Thoracic aorta (tissue), 2 donors: ENCODE measurements around the gene ROBO1. TPM values are rescaled to one million over a fixed set of nuclear protein-coding genes. Genes with fewer than 3 reads are reported as not detected.

Experiments
- ATAC-seq: fragments of 150-250 bp; one replicate; pipeline ENCODE4 v1.8.0; 2017; ENCODE audit warnings: low read depth; ENCODE audit not compliant: insufficient number of reproducible peaks, low FRiP score
- DNase-seq: peaks from one replicate; pipeline ENCODE4 v3.0.0-alpha.2; 2020; ENCODE audit warnings: low spot score
- H3K27ac ChIP-seq, 2 donors: fragments of 200-600 bp; sonication (generic); 1 replicate in 1 of 2; 2 replicates in 1 of 2; pipeline ENCODE4 v1.5.1; 2016; ENCODE audit warnings: mild to moderate bottlenecking in 2 of 2, moderate library complexity in 2 of 2
- H3K27me3 ChIP-seq: fragments of 200-600 bp; sonication (generic); replicated peaks from 2 replicates; pipeline ENCODE4 v1.6.0; 2016; ENCODE audit warnings: mild to moderate bottlenecking; ENCODE audit not compliant: insufficient read depth
- H3K36me3 ChIP-seq: fragments of 200-600 bp; sonication (generic); one replicate; pipeline ENCODE4 v1.5.1; 2016
- H3K4me1 ChIP-seq, 2 donors: fragments of 200-600 bp; sonication (generic); 1 replicate in 1 of 2; 2 replicates in 1 of 2; pipeline versions ENCODE4 v1.5.1 to v1.6.0; 2016; ENCODE audit warnings: low read depth in 2 of 2, mild to moderate bottlenecking in 1 of 2; ENCODE audit not compliant: control insufficient read depth in 1 of 2
- H3K4me3 ChIP-seq: fragments of 200-600 bp; sonication (generic); 2 replicates; pipeline ENCODE4 v1.5.1; 2016; ENCODE audit warnings: mild to moderate bottlenecking
- H3K9me3 ChIP-seq: fragments of 200-600 bp; sonication (generic); 2 replicates; pipeline ENCODE4 v1.5.1; 2016
- CTCF ChIP-seq: fragments of 200-600 bp; sonication (generic); IDR thresholded peaks from one replicate; pipeline ENCODE4 v1.5.1; 2019; ENCODE audit warnings: antibody characterized with exemption
- total RNA-seq, 2 donors: library from RNA; depleted of rRNA; stranded (reverse); fragments of >200 nt; gene quantifications; one replicate each; pipeline versions ENCODE4 v1.1.0 to v1.2.3, GENCODE V29; 2016

Gene ROBO1
- total RNA-seq, 2 donors from 2014 or later = 13.3 to 24.4 TPM

GRCh38 chr3:78878011-78878410 is 889.8 kb downstream of the ROBO1 start:
- no peak for TF ChIP-seq CTCF
- Histone ChIP-seq H3K9me3 (no peaks in the 10 kb centered on the region), H3K27me3 (no peaks in the 10 kb centered on the region), H3K4me3 (no peak overlapping the region), H3K4me1 (peaks cover 15 to 49% of the 10 kb centered on the region in 2 donors), H3K27ac (no peak overlapping the region), H3K36me3 (no peaks in the 10 kb centered on the region)
- DNase-seq (no peak), ATAC-seq (no peak)

- peaks cover 15 to 41% of the 10 kb centered on the region in 2 donors for H3K4me1 ChIP-seq
- H3K4me3 ChIP-seq = no peak overlapping the region
- H3K27me3 ChIP-seq = no peaks in the 10 kb centered on the region
- DNase-seq = no peak
- no peak for TF ChIP-seq CTCF
- H3K27ac ChIP-seq = no peak overlapping the region
- no peaks in the 10 kb centered on the region for H3K9me3 ChIP-seq
- no peaks in the 10 kb centered on the region for H3K36me3 ChIP-seq
- ATAC-seq = no peak
Observed at GRCh38 chr3:78875851-78876250, 891.9 kb downstream of the ROBO1 start.

- DNase-seq (no peak), ATAC-seq (no peak)
- H3K4me3 ChIP-seq = peak overlapping the region; percentile 13
Observed at GRCh38 chr3:78875436-78875835, 892.4 kb downstream of the ROBO1 start.

GRCh38 chr3:78873641-78874040 is 894.2 kb downstream of the ROBO1 start:
- Histone ChIP-seq H3K27ac (no peak overlapping the region), H3K4me3 (no peak overlapping the region)
- no peak for ATAC-seq

More at GRCh38 chr3:78875436-78875835, 892.4 kb downstream of the ROBO1 start:
- Histone ChIP-seq H3K36me3 (no peaks in the 10 kb centered on the region), H3K27me3 (no peaks in the 10 kb centered on the region), H3K27ac (no peak overlapping the region), H3K4me1 (peaks cover 12 to 37% of the 10 kb centered on the region in 2 donors), H3K9me3 (no peaks in the 10 kb centered on the region)
- TF ChIP-seq CTCF = no peak

GRCh38 chr3:78872195-78872594 is 895.6 kb downstream of the ROBO1 start:
- Histone ChIP-seq H3K27ac (no peak overlapping the region), H3K36me3 (no peaks in the 10 kb centered on the region), H3K4me3 (no peak overlapping the region), H3K27me3 (no peaks in the 10 kb centered on the region), H3K4me1 (peaks cover 0 to 15% of the 10 kb centered on the region in 2 donors), H3K9me3 (no peaks in the 10 kb centered on the region)
- TF ChIP-seq CTCF = no peak
- ATAC-seq (no peak), DNase-seq (no peak)

More at GRCh38 chr3:78873641-78874040, 894.2 kb downstream of the ROBO1 start:
- H3K4me1 ChIP-seq = peaks cover 3 to 24% of the 10 kb centered on the region in 2 donors
- no peaks in the 10 kb centered on the region for H3K9me3 ChIP-seq
- H3K36me3 ChIP-seq = no peaks in the 10 kb centered on the region
- no peaks in the 10 kb centered on the region for H3K27me3 ChIP-seq
- TF ChIP-seq CTCF = no peak
- DNase-seq = no peak
